IMR-90 (cell line): ENCODE data around the gene NUDT11.

Source experiments
- TF ChIP-seq, protein P1 (sequence below): conservative IDR thresholded peaks from 2 replicates; pipeline ENCODE4 v1.5.1; 2012; ENCODE audit warnings: mild to moderate bottlenecking, low read depth, low read length, improper control_type of control experiment
- TF ChIP-seq, protein P2 (sequence below): fragments of 150-350 bp; IDR thresholded peaks from 2 replicates; pipeline ENCODE4 v1.6.1; 2017; ENCODE audit warnings: mild to moderate bottlenecking, antibody characterized with exemption, low read length, low read depth

DNA sequence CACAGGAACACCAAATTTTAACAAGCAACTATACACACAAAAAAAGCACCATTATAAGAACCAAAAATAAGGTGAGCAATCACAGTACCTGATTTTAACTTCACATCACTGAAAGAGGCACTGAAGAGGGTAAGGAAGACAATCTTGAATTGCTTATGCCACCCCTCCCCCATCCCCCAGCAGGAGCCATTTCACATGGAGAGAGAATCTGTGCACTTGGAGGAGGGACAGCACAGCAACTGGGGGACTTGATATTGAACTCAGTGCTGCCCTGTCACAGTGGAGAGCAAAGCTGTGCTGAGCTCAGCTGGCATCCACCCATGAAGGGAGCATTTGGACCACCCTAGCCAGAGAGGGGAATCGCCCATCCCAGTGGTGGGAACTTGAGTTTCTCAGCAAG, 56.0 kb downstream of the NUDT11 start:
- TF ChIP-seq, protein P1, sequence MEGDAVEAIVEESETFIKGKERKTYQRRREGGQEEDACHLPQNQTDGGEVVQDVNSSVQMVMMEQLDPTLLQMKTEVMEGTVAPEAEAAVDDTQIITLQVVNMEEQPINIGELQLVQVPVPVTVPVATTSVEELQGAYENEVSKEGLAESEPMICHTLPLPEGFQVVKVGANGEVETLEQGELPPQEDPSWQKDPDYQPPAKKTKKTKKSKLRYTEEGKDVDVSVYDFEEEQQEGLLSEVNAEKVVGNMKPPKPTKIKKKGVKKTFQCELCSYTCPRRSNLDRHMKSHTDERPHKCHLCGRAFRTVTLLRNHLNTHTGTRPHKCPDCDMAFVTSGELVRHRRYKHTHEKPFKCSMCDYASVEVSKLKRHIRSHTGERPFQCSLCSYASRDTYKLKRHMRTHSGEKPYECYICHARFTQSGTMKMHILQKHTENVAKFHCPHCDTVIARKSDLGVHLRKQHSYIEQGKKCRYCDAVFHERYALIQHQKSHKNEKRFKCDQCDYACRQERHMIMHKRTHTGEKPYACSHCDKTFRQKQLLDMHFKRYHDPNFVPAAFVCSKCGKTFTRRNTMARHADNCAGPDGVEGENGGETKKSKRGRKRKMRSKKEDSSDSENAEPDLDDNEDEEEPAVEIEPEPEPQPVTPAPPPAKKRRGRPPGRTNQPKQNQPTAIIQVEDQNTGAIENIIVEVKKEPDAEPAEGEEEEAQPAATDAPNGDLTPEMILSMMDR: no peak
- TF ChIP-seq, protein P2, sequence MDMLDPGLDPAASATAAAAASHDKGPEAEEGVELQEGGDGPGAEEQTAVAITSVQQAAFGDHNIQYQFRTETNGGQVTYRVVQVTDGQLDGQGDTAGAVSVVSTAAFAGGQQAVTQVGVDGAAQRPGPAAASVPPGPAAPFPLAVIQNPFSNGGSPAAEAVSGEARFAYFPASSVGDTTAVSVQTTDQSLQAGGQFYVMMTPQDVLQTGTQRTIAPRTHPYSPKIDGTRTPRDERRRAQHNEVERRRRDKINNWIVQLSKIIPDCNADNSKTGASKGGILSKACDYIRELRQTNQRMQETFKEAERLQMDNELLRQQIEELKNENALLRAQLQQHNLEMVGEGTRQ: no peak
